OCI-LY7 (cell line): Measurements from ENCODE around the gene LYSMD4. TPM values are rescaled to one million over a fixed set of nuclear protein-coding genes. Genes with fewer than 3 reads are reported as not detected.
A peak's percentile ranks its signal among the peaks of the same experiment; 100 is the strongest.

ENCODE experiments used
- BruUV-seq: library from RNA; stranded (reverse); fragments of 400-500 nt; replicated peaks from 2 replicates; lab custom pipeline; 2021; lab: Mats Ljungman, UMichigan
- CTCF ChIA-PET: fragments of 300-600 bp; sonication (Branson Sonifier 250); formaldehyde crosslinking; loops from one replicate; lab custom pipeline; 2022; ENCODE audit warnings: antibody characterized with exemption; ENCODE audit not compliant: unreplicated experiment; lab: Charles Lee
- POLR2A ChIA-PET: fragments of 300-600 bp; sonication (Branson Sonifier 250); formaldehyde crosslinking; loops from one replicate; lab custom pipeline; 2022; ENCODE audit warnings: antibody characterized with exemption; lab: Charles Lee
- DNase-seq: peaks from one replicate; pipeline ENCODE4 v3.0.0-alpha.2; 2015; ENCODE audit warnings: low spot score
- H2AFZ ChIP-seq: fragments of 200-600 bp; sonication (generic), shearing (Covaris generic); 2 replicates; pipeline ENCODE4 v1.6.1; 2014; ENCODE audit warnings: mild to moderate bottlenecking, antibody characterized with exemption, low read length, moderate library complexity
- H3K27ac ChIP-seq: fragments of 200-600 bp; sonication (generic); 2 replicates; pipeline ENCODE4 v1.5.1; 2014; ENCODE audit warnings: mixed run types, low read depth, mild to moderate bottlenecking, moderate library complexity, low read length, inconsistent platforms; ENCODE audit not compliant: poor library complexity, severe bottlenecking
- H3K36me3 ChIP-seq: fragments of 200-600 bp; sonication (generic); 2 replicates; pipeline ENCODE4 v1.6.1; 2014; ENCODE audit warnings: mild to moderate bottlenecking, antibody characterized with exemption, low read length, moderate library complexity, mixed read lengths; ENCODE audit not compliant: insufficient read depth
- H3K4me1 ChIP-seq: fragments of 200-600 bp; sonication (generic); 2 replicates; pipeline ENCODE4 v1.5.1; 2014; ENCODE audit warnings: mild to moderate bottlenecking, low read length; ENCODE audit not compliant: insufficient read depth, poor library complexity, severe bottlenecking
- H3K4me2 ChIP-seq: fragments of 200-600 bp; sonication (generic); 2 replicates; pipeline ENCODE4 v1.6.1; 2014; ENCODE audit warnings: mild to moderate bottlenecking, low read length
- H3K4me3 ChIP-seq: fragments of 200-600 bp; sonication (generic); 2 replicates; pipeline ENCODE4 v1.5.1; 2014; ENCODE audit warnings: mild to moderate bottlenecking, low read depth, low read length; ENCODE audit not compliant: poor library complexity, severe bottlenecking
- H3K79me2 ChIP-seq: fragments of 200-600 bp; sonication (generic); 2 replicates; pipeline ENCODE4 v1.6.1; 2016; ENCODE audit warnings: low read depth, mild to moderate bottlenecking, low read length, moderate library complexity, mixed read lengths; ENCODE audit not compliant: insufficient read depth
- H3K9me2 ChIP-seq: fragments of 200-600 bp; sonication (generic); 2 replicates; pipeline ENCODE4 v1.6.1; 2016; ENCODE audit warnings: mild to moderate bottlenecking, low read length, mixed read lengths; ENCODE audit not compliant: insufficient read depth
- H3K9me3 ChIP-seq: fragments of 200-600 bp; sonication (generic); 2 replicates; pipeline ENCODE4 v1.6.1; 2014; ENCODE audit warnings: mild to moderate bottlenecking, mixed run types, low read length, mixed read lengths
- H4K20me1 ChIP-seq: fragments of 200-600 bp; sonication (generic); 2 replicates; pipeline ENCODE4 v1.6.1; 2014; ENCODE audit warnings: mild to moderate bottlenecking, antibody characterized with exemption, low read length, moderate library complexity, mixed read lengths; ENCODE audit not compliant: insufficient read depth
- CTCF ChIP-seq: fragments of 200-600 bp; sonication (generic); conservative IDR thresholded peaks from 2 replicates; pipeline ENCODE4 v1.5.1; 2014; ENCODE audit warnings: mild to moderate bottlenecking, antibody characterized with exemption, low read length, moderate library complexity, mixed read lengths
- EZH2phosphoT487 ChIP-seq: fragments of 200-600 bp; sonication (generic); IDR thresholded peaks from 2 replicates; pipeline ENCODE4 v1.6.1; 2018; ENCODE audit warnings: low read depth, borderline replicate concordance, mild to moderate bottlenecking, mixed run types, antibody characterized with exemption, low read length, moderate library complexity, mixed read lengths
- intact Hi-C: fragments of 100-400 bp; cut with micrococcal nuclease; formaldehyde crosslinking; loops from one replicate; pipeline ENCODE4 v1.10.0; 2022; ENCODE audit not compliant: unreplicated experiment
- total RNA-seq, 2 experiments: library from RNA; depleted of rRNA in 1 of 2; stranded (reverse); fragments of >200 nt in 1 of 2; shearing (Covaris generic) in 1 of 2; gene quantifications; 2 replicates each; pipeline ENCODE4 v1.2.3, GENCODE V29; 2014 to 2022

The LYSMD4 gene
- total RNA-seq, 2 experiments from 2014 or later: 6.5 to 7.7 TPM

- intact Hi-C loops: no loop called here
Observed at GRCh38 chr15:99686290-99686689, 46.9 kb downstream of the LYSMD4 start.

GRCh38 chr15:99683000-99683670 is 50.1 kb downstream of the LYSMD4 start:
- Histone ChIP-seq H3K9me3 (peaks cover 29% of the 10 kb centered on the region), H2AFZ (no peak overlapping the region), H3K27ac (peak overlapping the region; percentile 65), H3K79me2 (no peaks in the 10 kb centered on the region), H3K9me2 (no peaks in the 10 kb centered on the region), H4K20me1 (no peaks in the 10 kb centered on the region), H3K4me3 (no peak overlapping the region), H3K4me2 (peak overlapping the region; percentile 38; the same call in 1 of the 2 replicates), H3K36me3 (peaks cover 74% of the 10 kb centered on the region), H3K4me1 (peaks cover 13% of the 10 kb centered on the region)
- intact Hi-C loops: no loop called here
- no peak for TF ChIP-seq EZH2phosphoT487
- TF ChIP-seq CTCF: no peak
- no TSS peak for BruUV-seq
- ChIA-PET POLR2A (no interaction called here), CTCF (no interaction called here)
- peak; percentile 60 for DNase-seq

More at GRCh38 chr15:99686290-99686689, 46.9 kb downstream of the LYSMD4 start:
- Histone ChIP-seq H3K36me3 (peaks cover 70% of the 10 kb centered on the region), H3K4me2 (no peak overlapping the region), H3K27ac (no peak overlapping the region), H3K9me3 (peaks cover 29% of the 10 kb centered on the region), H2AFZ (no peak overlapping the region), H3K4me1 (peaks cover 13% of the 10 kb centered on the region), H3K9me2 (no peaks in the 10 kb centered on the region), H3K79me2 (no peaks in the 10 kb centered on the region), H3K4me3 (no peak overlapping the region), H4K20me1 (no peaks in the 10 kb centered on the region)
- no peak for DNase-seq
- ChIA-PET POLR2A (interaction anchor here (0.7 kb wide), 1 partner anchor 172 kb away, joined by 3 read pairs; no protein-coding TSS in a partner anchor), CTCF (no interaction called here)
- TF ChIP-seq CTCF (no peak), EZH2phosphoT487 (no peak)
- BruUV-seq: no TSS peak

- Histone ChIP-seq H3K27ac (peak overlapping the region; percentile 65), H3K79me2 (no peaks in the 10 kb centered on the region), H3K9me3 (peaks cover 28% of the 10 kb centered on the region), H3K4me1 (peaks cover 13% of the 10 kb centered on the region), H4K20me1 (no peaks in the 10 kb centered on the region), H2AFZ (no peak overlapping the region), H3K9me2 (no peaks in the 10 kb centered on the region), H3K36me3 (peaks cover 76% of the 10 kb centered on the region), H3K4me3 (no peak overlapping the region), H3K4me2 (no peak overlapping the region)
- BruUV-seq: no TSS peak
- ChIA-PET POLR2A (interaction anchor here (0.8 kb wide), 1 partner anchor 19 kb away, joined by 3 read pairs; no protein-coding TSS in a partner anchor), CTCF (no interaction called here)
- peak; percentile 8 for DNase-seq
- TF ChIP-seq EZH2phosphoT487 (no peak), CTCF (no peak)
- intact Hi-C loops: no loop called here
Observed at GRCh38 chr15:99682455-99682854, 50.8 kb downstream of the LYSMD4 start.
